Lower leg skin (tissue), 4 donors: ENCODE data around the gene P2RY4. TPM values are rescaled to one million over a fixed set of nuclear protein-coding genes. Genes with fewer than 3 reads are reported as not detected.
"Not testable (repeated sequence)": the region's sequence is repeated elsewhere in the genome, so short reads cannot be mapped to it uniquely, and the experiment has no call there.

Experiments used
- DNase-seq, 2 donors: peaks; one replicate each; pipeline ENCODE4 v3.0.0-alpha.2; 2019; ENCODE audit warnings: low spot score in 2 of 2
- H3K4me3 ChIP-seq: fragments of 200-600 bp; sonication (generic); 2 replicates; pipeline ENCODE4 v1.5.1; 2017; ENCODE audit warnings: mild to moderate bottlenecking, low read depth; ENCODE audit not compliant: poor library complexity, severe bottlenecking
- CTCF ChIP-seq, 3 donors: fragments of 450-650 bp; IDR thresholded peaks; one replicate each; pipeline ENCODE4 v1.5.1; 2016; ENCODE audit warnings: antibody characterized with exemption in 3 of 3, mild to moderate bottlenecking in 3 of 3, moderate library complexity in 2 of 3
- POLR2A ChIP-seq, 2 donors: fragments of 450-650 bp; IDR thresholded peaks; one replicate each; pipeline ENCODE4 v1.6.1; 2016 to 2017; ENCODE audit warnings: antibody characterized with exemption in 2 of 2, mild to moderate bottlenecking in 1 of 2, moderate library complexity in 1 of 2
- WGBS, 2 donors: methylation state at CpG; one replicate each; pipeline ENCODE4 v1.1.5; 2018; 5-methylcytosine and 5-hydroxymethylcytosine counted together
- intact Hi-C: fragments of 100-400 bp; cut with DNase I; formaldehyde crosslinking; loops from one replicate; pipeline ENCODE4 v1.15.0; 2023; ENCODE audit warnings: low total_unique reads
- total RNA-seq, 4 donors: library from RNA; depleted of rRNA; stranded (reverse); fragments of >200 nt; gene quantifications; one replicate each; pipeline ENCODE4 v1.1.0, GENCODE V29; 2016

Gene P2RY4
- total RNA-seq, 4 donors from 2014 or later: 0.30 to 7.4 (median 3.9) TPM

- 74 to 79% methylated on average over 1 of the region's 1 CpG for WGBS, 2 donors
- DNase-seq: no peak
- no peak for TF ChIP-seq CTCF (IDR thresholded peaks at IDR 0.05)
- TF ChIP-seq POLR2A (IDR thresholded peaks at IDR 0.05): no peak
- intact Hi-C loops: no loop called here
- no peak overlapping the region for H3K4me3 ChIP-seq
These were observed 6.0 kb downstream of the P2RY4 start for GRCh38 chrX:70254063-70254400.

- intact Hi-C loops: no loop called here
- TF ChIP-seq POLR2A (IDR thresholded peaks at IDR 0.05): no peak
- no peak for DNase-seq
- H3K4me3 ChIP-seq: no peak overlapping the region
- WGBS, 2 donors: 70 to 81% methylated on average over 3 of the region's 3 CpGs
These were observed 6.5 kb downstream of the P2RY4 start for GRCh38 chrX:70253377-70254062.

- 47 to 68% methylated on average over 2 of the region's 2 CpGs for WGBS, 2 donors
- TF ChIP-seq CTCF (IDR thresholded peaks at IDR 0.05) (no peak), POLR2A (IDR thresholded peaks at IDR 0.05) (no peak)
- DNase-seq: no peak
- H3K4me3 ChIP-seq: no peak overlapping the region
- intact Hi-C loops: no loop called here
These were observed 7.5 kb downstream of the P2RY4 start for GRCh38 chrX:70252491-70252890.

GRCh38 chrX:70247252-70247651 is 12.8 kb downstream of the P2RY4 start:
- WGBS, 2 donors: 85 to 100% methylated on average over 2 of the region's 2 CpGs
- intact Hi-C loops: no loop called here
- no peak for DNase-seq
- H3K4me3 ChIP-seq: no peak overlapping the region
- TF ChIP-seq CTCF (IDR thresholded peaks at IDR 0.05) (no peak), POLR2A (IDR thresholded peaks at IDR 0.05) (no peak)

GRCh38 chrX:70244881-70245280 is 15.1 kb downstream of the P2RY4 start:
- 75 to 82% methylated on average over 6 of the region's 6 CpGs for WGBS, 2 donors

GRCh38 chrX:70243601-70244000 is 16.4 kb downstream of the P2RY4 start:
- DNase-seq, H3K4me3 ChIP-seq, intact Hi-C loops: not testable (repeated sequence)
- 70 to 71% methylated on average over 5 of the region's 5 CpGs for WGBS, 2 donors

More at GRCh38 chrX:70244881-70245280, 15.1 kb downstream of the P2RY4 start:
- no peak overlapping the region for H3K4me3 ChIP-seq
- TF ChIP-seq CTCF (IDR thresholded peaks at IDR 0.05): no peak
- no peak for TF ChIP-seq POLR2A (IDR thresholded peaks at IDR 0.05)
- DNase-seq: no peak
- intact Hi-C loops: no loop called here

GRCh38 chrX:70241501-70241900 is 18.5 kb downstream of the P2RY4 start:
- intact Hi-C loops: no loop called here
- H3K4me3 ChIP-seq: no peak overlapping the region
- WGBS, 2 donors: 82 to 94% methylated on average over 2 of the region's 2 CpGs

More at GRCh38 chrX:70241501-70241900, 18.5 kb downstream of the P2RY4 start:
- TF ChIP-seq CTCF (IDR thresholded peaks at IDR 0.05): no peak
- no peak for TF ChIP-seq POLR2A (IDR thresholded peaks at IDR 0.05)
- no peak for DNase-seq
